HFFc6 (cell line): ENCODE results near the gene ELK4. TPM values are rescaled to one million over a fixed set of nuclear protein-coding genes. Genes with fewer than 3 reads are reported as not detected.

ENCODE experiments used
- DNase-seq: peaks from one replicate; pipeline ENCODE4 v3.0.0-alpha.2; 2018
- H3K27ac Mint-ChIP-seq: 2 replicates; pipeline ENCODE4 v1.8.0; 2020; ENCODE audit warnings: mild to moderate bottlenecking, mixed read lengths
- H3K27me3 Mint-ChIP-seq: 2 replicates; pipeline ENCODE4 v1.8.0; 2021; ENCODE audit warnings: mild to moderate bottlenecking, moderate library complexity, mixed read lengths; ENCODE audit not compliant: insufficient read depth
- H3K36me3 Mint-ChIP-seq: 2 replicates; pipeline ENCODE4 v1.8.0; 2021; ENCODE audit warnings: low read depth, mixed read lengths
- H3K4me1 Mint-ChIP-seq: 2 replicates; pipeline ENCODE4 v1.8.0; 2020; ENCODE audit warnings: low read depth, mixed read lengths
- H3K4me3 Mint-ChIP-seq: 2 replicates; pipeline ENCODE4 v1.8.0; 2020; ENCODE audit warnings: mild to moderate bottlenecking, moderate library complexity, mixed read lengths
- H3K9me3 Mint-ChIP-seq: 2 replicates; pipeline ENCODE4 v1.8.0; 2020; ENCODE audit warnings: mild to moderate bottlenecking, mixed read lengths
- total RNA-seq, 6 experiments: library from RNA; stranded (reverse); fragmentation: NEBNext Ultra II Directional; extraction: Animal tissue kit (Norgen Biotek cat#: 25700); gene quantifications; 2 replicates in 1 of 6; 3 replicates in 5 of 6; pipeline ENCODE4 v1.2.3, GENCODE V29; 2021
- TF ChIP-seq, protein P1 (sequence below): fragments of 200-600 bp; sonication (generic); IDR thresholded peaks from 2 replicates; pipeline ENCODE4 v1.5.0; 2021; ENCODE audit warnings: antibody characterized with exemption, mild to moderate bottlenecking

The ELK4 gene
- total RNA-seq, 6 experiments from 2014 or later = 32.9 to 37.6 (median 35.6) TPM

DNA sequence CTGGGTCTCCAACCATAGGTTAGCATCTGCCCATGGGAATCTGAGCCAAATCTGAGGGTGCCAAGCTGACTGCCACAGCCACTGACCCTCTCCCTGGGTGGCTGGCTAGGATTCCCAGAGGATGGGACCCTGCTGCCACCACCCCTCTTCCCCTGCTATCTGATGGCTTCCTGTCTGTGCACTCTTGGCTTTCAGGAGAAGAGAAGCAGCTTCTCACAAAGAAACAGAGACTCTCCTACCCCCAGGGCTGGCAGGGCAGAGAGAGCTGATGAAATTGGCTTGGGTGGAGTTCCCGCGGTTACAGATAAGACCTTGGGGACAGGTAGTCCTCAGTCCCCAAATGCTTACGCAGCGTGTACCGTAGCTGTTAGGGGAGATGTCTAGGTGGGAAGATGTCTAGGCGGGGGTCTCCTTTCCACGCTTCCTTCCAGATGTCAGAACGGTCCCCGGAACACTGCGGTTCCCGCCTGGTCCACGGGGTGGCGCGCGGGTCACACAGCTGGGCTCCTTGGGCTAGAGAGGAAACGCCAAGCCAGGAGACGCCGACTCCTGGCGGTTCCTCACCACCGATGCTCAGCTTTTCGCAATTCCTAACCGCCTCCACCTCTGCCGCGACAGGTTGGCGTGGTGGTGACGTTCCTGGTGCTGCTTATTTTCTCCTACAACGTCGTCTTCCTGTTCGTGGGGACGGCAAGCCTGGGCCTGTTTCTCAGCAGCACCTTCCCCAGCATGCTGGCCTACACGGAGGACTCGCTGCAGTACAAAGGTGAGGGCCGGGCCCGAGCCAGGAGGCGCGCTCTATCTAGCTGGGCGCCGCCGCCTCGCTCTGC is 40.1 kb downstream of the ELK4 start:
- H3K27ac Mint-ChIP-seq = no peak overlapping the region
- peak overlapping the region; percentile 83 for H3K4me3 Mint-ChIP-seq

DNA sequence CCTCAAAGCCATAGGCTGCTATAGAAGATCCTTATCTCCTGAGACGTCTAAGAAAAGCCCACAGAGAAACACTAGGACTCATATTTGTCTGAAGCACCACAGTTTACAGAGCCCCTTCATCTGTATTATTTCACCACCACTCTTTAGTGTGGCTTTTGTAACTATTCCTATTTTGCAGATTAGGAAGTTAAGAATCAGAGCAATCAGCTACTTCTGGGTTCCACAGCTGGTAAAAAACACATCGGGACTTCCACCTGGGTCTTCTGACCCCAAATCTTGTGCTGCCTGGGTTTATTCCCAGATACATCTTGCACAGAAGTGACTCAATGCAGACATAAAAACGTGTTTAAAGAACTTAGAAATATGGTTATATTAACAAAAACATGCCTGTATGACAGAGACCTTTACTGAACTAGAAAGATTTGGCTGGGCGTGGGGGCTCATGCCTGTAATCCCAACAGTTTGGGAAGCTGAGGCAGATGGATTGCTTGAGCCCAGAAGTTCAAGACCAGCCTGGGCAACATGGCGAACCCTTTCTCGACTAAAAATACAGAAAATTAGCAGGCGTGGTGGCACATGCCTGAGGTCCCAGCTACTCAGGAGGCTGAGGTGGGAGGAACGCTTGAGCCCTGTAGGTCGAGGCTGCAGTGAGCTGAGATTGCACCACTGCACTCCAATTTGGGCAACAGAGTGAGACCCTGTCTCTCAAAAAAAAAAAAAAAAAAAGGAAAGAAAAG is 40.9 kb downstream of the ELK4 start:
- no peaks in the 10 kb centered on the region for H3K36me3 Mint-ChIP-seq
- no peaks in the 10 kb centered on the region for H3K9me3 Mint-ChIP-seq
- H3K4me1 Mint-ChIP-seq = peaks cover 11% of the 10 kb centered on the region
- TF ChIP-seq, protein P1, sequence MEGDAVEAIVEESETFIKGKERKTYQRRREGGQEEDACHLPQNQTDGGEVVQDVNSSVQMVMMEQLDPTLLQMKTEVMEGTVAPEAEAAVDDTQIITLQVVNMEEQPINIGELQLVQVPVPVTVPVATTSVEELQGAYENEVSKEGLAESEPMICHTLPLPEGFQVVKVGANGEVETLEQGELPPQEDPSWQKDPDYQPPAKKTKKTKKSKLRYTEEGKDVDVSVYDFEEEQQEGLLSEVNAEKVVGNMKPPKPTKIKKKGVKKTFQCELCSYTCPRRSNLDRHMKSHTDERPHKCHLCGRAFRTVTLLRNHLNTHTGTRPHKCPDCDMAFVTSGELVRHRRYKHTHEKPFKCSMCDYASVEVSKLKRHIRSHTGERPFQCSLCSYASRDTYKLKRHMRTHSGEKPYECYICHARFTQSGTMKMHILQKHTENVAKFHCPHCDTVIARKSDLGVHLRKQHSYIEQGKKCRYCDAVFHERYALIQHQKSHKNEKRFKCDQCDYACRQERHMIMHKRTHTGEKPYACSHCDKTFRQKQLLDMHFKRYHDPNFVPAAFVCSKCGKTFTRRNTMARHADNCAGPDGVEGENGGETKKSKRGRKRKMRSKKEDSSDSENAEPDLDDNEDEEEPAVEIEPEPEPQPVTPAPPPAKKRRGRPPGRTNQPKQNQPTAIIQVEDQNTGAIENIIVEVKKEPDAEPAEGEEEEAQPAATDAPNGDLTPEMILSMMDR = no peak
- H3K27ac Mint-ChIP-seq = no peak overlapping the region
- no peak for DNase-seq
- peaks cover 6% of the 10 kb centered on the region for H3K27me3 Mint-ChIP-seq
- H3K4me3 Mint-ChIP-seq = no peak overlapping the region

More for the DNA sequence above, 40.1 kb downstream of the ELK4 start:
- Mint-ChIP-seq H3K36me3 (no peaks in the 10 kb centered on the region), H3K4me1 (peaks cover 11% of the 10 kb centered on the region), H3K27me3 (peaks cover 6% of the 10 kb centered on the region), H3K9me3 (no peaks in the 10 kb centered on the region)
- peak; percentile 64 for DNase-seq
- TF ChIP-seq, protein P1 = peak; percentile 98

DNA sequence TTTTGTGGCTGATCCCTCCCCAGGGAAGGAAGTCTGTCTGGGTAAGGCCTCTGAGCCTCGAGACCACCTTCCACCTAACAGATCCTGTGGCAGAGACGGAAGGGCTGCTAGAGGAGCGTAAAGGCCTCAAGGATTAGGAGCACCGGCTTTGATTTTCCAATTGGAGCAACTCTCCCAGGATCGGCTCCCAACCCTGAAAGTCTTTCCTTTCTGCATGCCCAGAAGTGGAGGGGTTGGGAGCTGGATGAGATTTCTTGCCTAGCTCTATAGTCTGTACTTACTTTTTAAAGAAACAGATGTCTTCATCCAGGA is 41.4 kb downstream of the ELK4 start:
- peaks cover 6% of the 10 kb centered on the region for H3K27me3 Mint-ChIP-seq
- H3K9me3 Mint-ChIP-seq = no peaks in the 10 kb centered on the region
- no peak for DNase-seq
- TF ChIP-seq, protein P1 = no peak
- peaks cover 11% of the 10 kb centered on the region for H3K4me1 Mint-ChIP-seq
- H3K27ac Mint-ChIP-seq = no peak overlapping the region
- H3K36me3 Mint-ChIP-seq = no peaks in the 10 kb centered on the region
- H3K4me3 Mint-ChIP-seq = no peak overlapping the region

DNA sequence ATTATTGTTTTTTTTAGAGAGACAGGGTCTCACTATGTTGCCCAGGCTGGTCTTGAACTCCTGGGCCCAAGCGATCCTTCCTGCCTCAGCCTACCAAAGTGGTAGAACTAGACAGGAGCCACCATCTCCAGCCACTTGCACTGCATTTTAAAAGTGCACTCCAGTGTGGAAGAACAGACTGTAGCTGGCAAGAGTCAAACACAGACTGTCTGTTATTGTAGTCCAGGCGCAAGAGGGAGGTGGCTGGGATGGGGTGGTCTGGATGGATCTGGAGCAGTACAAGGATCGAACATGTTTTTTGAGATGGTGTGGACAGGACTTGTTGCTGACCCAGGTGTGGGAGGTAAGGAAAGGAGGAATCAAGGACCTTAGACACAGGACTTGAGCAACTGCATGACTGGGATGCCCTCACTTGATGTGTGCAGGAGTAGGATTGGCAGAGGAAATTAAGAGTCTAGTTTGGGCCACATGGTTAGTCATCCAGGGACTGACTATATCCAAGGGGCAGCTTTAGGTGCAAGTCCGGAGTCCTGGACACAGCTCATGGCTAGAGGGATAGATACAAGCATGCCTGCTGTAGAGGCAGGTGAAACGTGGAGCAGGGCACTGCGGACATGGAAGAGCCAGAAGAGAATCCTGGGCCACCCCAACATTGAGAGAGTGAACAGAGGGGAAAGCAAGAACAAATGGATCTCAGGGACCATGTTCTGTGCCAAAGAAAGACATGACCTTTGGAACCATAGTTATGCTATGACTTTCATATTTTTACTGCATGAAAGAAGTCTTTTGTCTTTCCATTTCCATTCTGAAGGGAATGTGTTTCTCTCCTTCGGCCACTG is 42.0 kb downstream of the ELK4 start:
- DNase-seq = no peak
- Mint-ChIP-seq H3K4me1 (peaks cover 11% of the 10 kb centered on the region), H3K4me3 (no peak overlapping the region), H3K27ac (no peak overlapping the region), H3K9me3 (no peaks in the 10 kb centered on the region), H3K36me3 (no peaks in the 10 kb centered on the region), H3K27me3 (peaks cover 6% of the 10 kb centered on the region)
- TF ChIP-seq, protein P1 = no peak

DNA sequence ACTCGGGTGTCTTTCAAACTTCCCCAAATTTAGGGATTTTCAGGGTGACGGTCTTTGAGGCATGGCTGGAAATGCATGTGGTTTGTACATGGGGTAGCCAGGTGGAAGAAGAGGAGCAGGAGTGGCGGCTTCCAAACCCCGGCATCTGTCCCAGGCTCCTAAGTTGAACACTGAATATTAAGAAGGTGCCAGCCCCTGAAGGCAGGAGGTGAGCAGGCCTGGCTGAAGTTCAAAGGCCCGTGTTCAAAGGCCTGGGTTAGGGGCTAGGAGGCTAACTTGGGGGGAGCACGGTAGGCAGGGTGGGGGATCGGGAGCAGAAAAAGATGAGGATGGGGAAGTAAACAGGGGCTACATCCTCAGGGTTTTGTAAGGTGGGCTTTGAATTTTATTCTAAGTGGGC is 42.8 kb downstream of the ELK4 start:
- Mint-ChIP-seq H3K4me3 (no peak overlapping the region), H3K4me1 (peaks cover 11% of the 10 kb centered on the region), H3K27me3 (peaks cover 6% of the 10 kb centered on the region), H3K36me3 (no peaks in the 10 kb centered on the region), H3K9me3 (no peaks in the 10 kb centered on the region), H3K27ac (no peak overlapping the region)
- TF ChIP-seq, protein P1 = peak; percentile 5; the same call in 1 of the 2 replicates
- no peak for DNase-seq
